Caco-2 (cell line): ENCODE data around the gene NCMAP. TPM values are rescaled to one million over a fixed set of nuclear protein-coding genes. Genes with fewer than 3 reads are reported as not detected.

Experiments used
- BruUV-seq: library from RNA; stranded (reverse); fragments of 400-500 nt; replicated peaks from 2 replicates; lab custom pipeline; 2021; lab: Mats Ljungman, UMichigan
- CTCF ChIA-PET: fragments of 300-600 bp; sonication (Branson Sonifier 250); formaldehyde crosslinking; loops from one replicate; lab custom pipeline; 2022; ENCODE audit warnings: antibody characterized with exemption; lab: Charles Lee
- POLR2A ChIA-PET: fragments of 300-600 bp; sonication (Branson Sonifier 250); formaldehyde crosslinking; loops from one replicate; lab custom pipeline; 2022; ENCODE audit warnings: antibody characterized with exemption; lab: Charles Lee
- DNase-seq, 2 experiments: peaks; one replicate each; pipeline versions ENCODE4 v3.0.0 to v3.0.0-alpha.2; 2020 to 2022
- H3K27me3 ChIP-seq: replicated peaks from 2 replicates; pipeline ENCODE4 v1.6.0; 2011; ENCODE audit warnings: low read length; ENCODE audit not compliant: control insufficient read depth, insufficient read depth
- H3K36me3 ChIP-seq: 2 replicates; pipeline ENCODE4 v1.5.1; 2011; ENCODE audit warnings: low read length; ENCODE audit not compliant: control insufficient read depth, insufficient read depth
- H3K4me1 ChIP-seq: fragments of 250-450 bp; sonication (Bioruptor Pico); 2 replicates; pipeline ENCODE4 v1.5.1; 2020; ENCODE audit warnings: mild to moderate bottlenecking
- H3K4me3 ChIP-seq: 2 replicates; pipeline ENCODE4 v1.5.1; 2011; ENCODE audit warnings: low read depth, mild to moderate bottlenecking, control low read depth, low read length
- H3K9me3 ChIP-seq: fragments of 250-450 bp; sonication (Bioruptor Pico); 2 replicates; pipeline ENCODE4 v1.5.1; 2020; ENCODE audit warnings: mild to moderate bottlenecking, moderate library complexity
- H3K27ac Mint-ChIP-seq: one replicate; pipeline ENCODE4 v1.8.0; 2022; ENCODE audit warnings: mixed read lengths; ENCODE audit not compliant: unreplicated experiment
- H3K27me3 Mint-ChIP-seq: one replicate; pipeline ENCODE4 v1.8.0; 2022; ENCODE audit warnings: mixed read lengths; ENCODE audit not compliant: insufficient read depth, unreplicated experiment
- H3K36me3 Mint-ChIP-seq: one replicate; pipeline ENCODE4 v1.8.0; 2022; ENCODE audit warnings: mild to moderate bottlenecking, mixed read lengths; ENCODE audit not compliant: insufficient read depth, unreplicated experiment
- H3K4me1 Mint-ChIP-seq: one replicate; pipeline ENCODE4 v1.8.0; 2022; ENCODE audit warnings: low read depth, mixed read lengths; ENCODE audit not compliant: unreplicated experiment
- H3K4me3 Mint-ChIP-seq: one replicate; pipeline ENCODE4 v1.8.0; 2022; ENCODE audit warnings: mild to moderate bottlenecking, moderate library complexity, mixed read lengths; ENCODE audit not compliant: unreplicated experiment
- H3K9me3 Mint-ChIP-seq: one replicate; pipeline ENCODE4 v1.8.0; 2022; ENCODE audit warnings: mixed read lengths; ENCODE audit not compliant: unreplicated experiment
- intact Hi-C: fragments of 100-400 bp; cut with micrococcal nuclease; formaldehyde crosslinking; loops from one replicate; pipeline ENCODE4 v1.10.0; 2022; ENCODE audit not compliant: unreplicated experiment
- total RNA-seq: library from RNA; stranded (reverse); gene quantifications from 2 replicates; pipeline ENCODE4 v1.2.3, GENCODE V29; 2022
- TF ChIP-seq, protein P1 (sequence below), 2 experiments: fragments of 200-600 bp in 1 of 2; IDR thresholded peaks; 1 replicate in 1 of 2; 2 replicates in 1 of 2; pipeline versions ENCODE4 v1.5.1 to v1.8.0; 2011 to 2022; ENCODE audit warnings: antibody characterized with exemption in 1 of 2, control low read depth in 1 of 2, inconsistent platforms in 1 of 2, low read depth in 1 of 2, low read length in 1 of 2, mild to moderate bottlenecking in 1 of 2, moderate library complexity in 1 of 2; ENCODE audit not compliant: insufficient read depth in 1 of 2, severe bottlenecking in 1 of 2, unreplicated experiment in 1 of 2

NCMAP gene
- total RNA-seq, 1 experiment from 2014 or later = 0.43 TPM

DNA sequence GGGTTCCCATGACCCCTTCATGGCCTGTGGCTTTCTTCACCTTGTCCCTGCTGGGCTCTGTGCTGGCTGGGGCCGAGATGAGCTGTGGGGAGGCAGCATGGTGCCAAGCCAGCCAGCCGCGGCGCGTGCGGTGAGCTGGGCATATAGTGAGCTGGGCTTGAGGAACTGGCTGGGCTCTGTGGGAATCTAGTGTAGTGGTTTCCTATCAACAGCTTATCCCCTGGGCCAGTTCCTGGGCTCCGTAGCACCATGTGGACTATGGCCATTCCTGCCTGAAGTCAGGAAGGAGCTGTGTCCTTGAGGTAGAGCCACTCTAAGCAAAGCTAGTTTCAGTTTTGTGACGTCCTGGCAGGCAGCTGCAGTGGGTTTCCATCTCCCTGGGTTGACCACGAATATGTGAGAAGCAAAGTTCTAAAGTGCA is 1.8 kb downstream of the NCMAP start:
- POLR2A ChIA-PET = no interaction called here
- H3K9me3 ChIP-seq = no peaks in the 10 kb centered on the region
- TF ChIP-seq, protein P1, sequence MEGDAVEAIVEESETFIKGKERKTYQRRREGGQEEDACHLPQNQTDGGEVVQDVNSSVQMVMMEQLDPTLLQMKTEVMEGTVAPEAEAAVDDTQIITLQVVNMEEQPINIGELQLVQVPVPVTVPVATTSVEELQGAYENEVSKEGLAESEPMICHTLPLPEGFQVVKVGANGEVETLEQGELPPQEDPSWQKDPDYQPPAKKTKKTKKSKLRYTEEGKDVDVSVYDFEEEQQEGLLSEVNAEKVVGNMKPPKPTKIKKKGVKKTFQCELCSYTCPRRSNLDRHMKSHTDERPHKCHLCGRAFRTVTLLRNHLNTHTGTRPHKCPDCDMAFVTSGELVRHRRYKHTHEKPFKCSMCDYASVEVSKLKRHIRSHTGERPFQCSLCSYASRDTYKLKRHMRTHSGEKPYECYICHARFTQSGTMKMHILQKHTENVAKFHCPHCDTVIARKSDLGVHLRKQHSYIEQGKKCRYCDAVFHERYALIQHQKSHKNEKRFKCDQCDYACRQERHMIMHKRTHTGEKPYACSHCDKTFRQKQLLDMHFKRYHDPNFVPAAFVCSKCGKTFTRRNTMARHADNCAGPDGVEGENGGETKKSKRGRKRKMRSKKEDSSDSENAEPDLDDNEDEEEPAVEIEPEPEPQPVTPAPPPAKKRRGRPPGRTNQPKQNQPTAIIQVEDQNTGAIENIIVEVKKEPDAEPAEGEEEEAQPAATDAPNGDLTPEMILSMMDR (IDR thresholded peaks at IDR 0.05; ENCODE audit: insufficient read depth in 1 of 2, low read depth in 1 of 2, low read length in 1 of 2, severe bottlenecking in 1 of 2, unreplicated experiment in 1 of 2) = no peak

DNA sequence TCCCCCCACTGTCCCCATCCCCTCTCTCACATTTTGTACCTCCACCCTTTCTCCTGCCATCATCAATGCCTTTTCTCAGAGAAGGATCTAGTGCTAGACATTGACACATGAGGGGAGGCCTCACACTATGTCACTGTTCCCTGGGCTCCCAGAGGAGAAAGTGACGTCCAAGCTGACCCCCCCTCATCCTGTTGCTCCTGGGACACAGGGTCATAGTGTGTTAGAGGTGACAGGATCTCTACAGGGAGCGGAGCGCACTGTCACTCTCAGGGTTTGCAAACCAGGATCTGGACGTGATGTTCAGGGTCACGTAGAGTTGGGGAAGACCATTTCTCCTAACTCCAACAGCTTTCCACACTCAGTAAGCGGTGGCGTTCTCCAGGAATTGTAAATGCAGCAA is 2.6 kb downstream of the NCMAP start:
- H3K4me3 Mint-ChIP-seq = no peak overlapping the region
- TF ChIP-seq, protein P1 (IDR thresholded peaks at IDR 0.05; ENCODE audit: insufficient read depth in 1 of 2, low read depth in 1 of 2, low read length in 1 of 2, severe bottlenecking in 1 of 2, unreplicated experiment in 1 of 2) = no peak
- no TSS peak for BruUV-seq
- H3K4me1 Mint-ChIP-seq = peaks cover 5% of the 10 kb centered on the region
- CTCF ChIA-PET = interaction anchor here (1.0 kb wide), 1 partner anchor 9 kb away, joined by 3 read pairs; no protein-coding TSS in a partner anchor
- H3K27me3 ChIP-seq = no peaks in the 10 kb centered on the region
- no peaks in the 10 kb centered on the region for H3K36me3 ChIP-seq
- H3K9me3 ChIP-seq = no peaks in the 10 kb centered on the region
- H3K36me3 Mint-ChIP-seq = no peaks in the 10 kb centered on the region
- no peaks in the 10 kb centered on the region for H3K27me3 Mint-ChIP-seq
- H3K4me1 ChIP-seq = no peaks in the 10 kb centered on the region
- no peak overlapping the region for H3K27ac Mint-ChIP-seq
- DNase-seq = no peak
- no peaks in the 10 kb centered on the region for H3K9me3 Mint-ChIP-seq
- POLR2A ChIA-PET = no interaction called here
- no peak overlapping the region for H3K4me3 ChIP-seq
- intact Hi-C loops = loop anchor here (10.0 kb wide), 1 partner anchor 76 kb away; no protein-coding TSS in a partner anchor

More for the DNA sequence above, 1.8 kb downstream of the NCMAP start:
- intact Hi-C loops = loop anchor here (10.0 kb wide), 1 partner anchor 77 kb away; no protein-coding TSS in a partner anchor
- Histone ChIP-seq H3K4me3 (no peak overlapping the region), H3K4me1 (no peaks in the 10 kb centered on the region), H3K36me3 (no peaks in the 10 kb centered on the region), H3K27me3 (no peaks in the 10 kb centered on the region)
- Mint-ChIP-seq H3K4me1 (peaks cover 5% of the 10 kb centered on the region), H3K9me3 (no peaks in the 10 kb centered on the region), H3K4me3 (no peak overlapping the region), H3K27me3 (no peaks in the 10 kb centered on the region), H3K36me3 (no peaks in the 10 kb centered on the region), H3K27ac (no peak overlapping the region)
- no TSS peak for BruUV-seq
- CTCF ChIA-PET = interaction anchor here (1.0 kb wide), 1 partner anchor 10 kb away, joined by 3 read pairs; no protein-coding TSS in a partner anchor
- no peak for DNase-seq

DNA sequence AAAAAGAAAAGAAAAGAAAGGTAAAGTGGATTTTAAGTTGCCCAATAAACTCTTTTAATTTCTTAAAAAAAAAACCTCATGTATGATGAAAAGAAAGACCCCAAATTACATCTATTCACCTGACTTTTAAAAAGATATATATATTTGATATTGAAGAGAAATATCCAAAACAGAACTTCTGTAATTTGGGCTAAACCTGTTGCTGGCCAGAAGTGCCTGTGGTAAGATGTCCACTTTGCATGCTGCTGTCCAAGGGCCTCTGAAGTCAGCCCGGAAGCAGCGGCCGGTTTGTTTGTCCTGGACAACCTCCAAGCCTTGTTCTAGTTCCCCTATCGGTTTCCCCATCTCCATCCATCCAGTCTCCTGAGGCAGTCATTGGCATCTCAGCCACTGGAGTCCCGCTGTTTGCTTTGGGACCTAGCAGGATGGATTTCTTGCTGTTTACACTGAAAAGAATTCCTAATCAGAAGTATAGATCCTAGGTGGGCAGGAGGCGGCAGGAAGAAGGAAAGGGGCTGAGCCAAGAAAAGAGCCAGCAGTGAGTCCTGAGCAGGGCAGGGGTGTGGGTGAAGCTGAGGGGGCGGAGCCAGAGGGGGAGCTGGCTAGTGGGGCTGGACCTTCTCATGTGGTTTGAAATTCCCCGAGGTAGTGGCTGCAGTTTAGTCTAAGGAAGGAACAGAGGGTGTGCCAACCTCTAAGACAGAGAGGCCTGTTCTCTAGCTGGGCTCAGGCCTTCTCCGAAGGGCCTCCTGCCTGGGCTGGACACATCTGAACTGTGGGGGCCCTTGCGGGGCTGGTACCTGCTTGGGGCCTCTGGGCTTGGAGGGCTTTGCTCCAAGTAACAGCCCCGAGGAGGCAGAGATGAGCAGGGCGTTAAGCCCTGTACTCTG is 3.3 kb downstream of the NCMAP start:
- POLR2A ChIA-PET = no interaction called here
- Mint-ChIP-seq H3K27ac (no peak overlapping the region), H3K4me1 (peaks cover 5% of the 10 kb centered on the region), H3K4me3 (no peak overlapping the region), H3K27me3 (no peaks in the 10 kb centered on the region), H3K9me3 (no peaks in the 10 kb centered on the region), H3K36me3 (no peaks in the 10 kb centered on the region)
- intact Hi-C loops = loop anchor here (10.0 kb wide), 1 partner anchor 76 kb away; no protein-coding TSS in a partner anchor
- Histone ChIP-seq H3K4me3 (no peak overlapping the region), H3K27me3 (no peaks in the 10 kb centered on the region), H3K4me1 (no peaks in the 10 kb centered on the region), H3K9me3 (no peaks in the 10 kb centered on the region), H3K36me3 (no peaks in the 10 kb centered on the region)
- TF ChIP-seq, protein P1 (IDR thresholded peaks at IDR 0.05; ENCODE audit: insufficient read depth in 1 of 2, low read depth in 1 of 2, low read length in 1 of 2, severe bottlenecking in 1 of 2, unreplicated experiment in 1 of 2) = no peak
- BruUV-seq = no TSS peak
- DNase-seq = no peak
- CTCF ChIA-PET = no interaction called here
